Keratinocyte (primary cell): ENCODE measurements around the gene TMEM219. TPM values are rescaled to one million over a fixed set of nuclear protein-coding genes. Genes with fewer than 3 reads are reported as not detected.
A peak's percentile ranks its signal among the peaks of the same experiment; 100 is the strongest.

ENCODE experiments used
- DNase-seq: peaks from one replicate; pipeline ENCODE4 v3.0.0-alpha.2; 2011; ENCODE audit warnings: low read depth, missing footprints, low spot score
- FAIRE-seq: peaks from 2 replicates; lab custom pipeline; 2011; peaks lifted over from hg19 to GRCh38; lab: Jason Lieb, UNC
- H2AFZ ChIP-seq: 2 replicates; pipeline ENCODE4 v1.6.0; 2012; ENCODE audit warnings: low read length, control low read depth, inconsistent platforms; ENCODE audit not compliant: control insufficient read depth
- H3K27ac ChIP-seq: 2 replicates; pipeline ENCODE4 v1.5.1; 2011; ENCODE audit warnings: low read length; ENCODE audit not compliant: control insufficient read depth, insufficient read depth
- H3K27me3 ChIP-seq: 3 replicates; pipeline ENCODE4 v1.6.0; 2011; ENCODE audit warnings: low read length; ENCODE audit not compliant: control insufficient read depth, insufficient read depth; ENCODE audit errors: extremely low read depth
- H3K36me3 ChIP-seq, 2 experiments: 2 replicates in 1 of 2; 3 replicates in 1 of 2; pipeline ENCODE4 v1.5.1; 2011; ENCODE audit warnings: low read length in 2 of 2, mild to moderate bottlenecking in 1 of 2; ENCODE audit not compliant: control insufficient read depth in 2 of 2, insufficient read depth in 2 of 2; ENCODE audit errors: extremely low read depth in 1 of 2
- H3K4me1 ChIP-seq: 3 replicates; pipeline ENCODE4 v1.5.1; 2011; ENCODE audit warnings: low read length; ENCODE audit not compliant: control insufficient read depth, insufficient read depth; ENCODE audit errors: extremely low read depth
- H3K4me2 ChIP-seq: 3 replicates; pipeline ENCODE4 v1.6.0; 2011; ENCODE audit warnings: low read depth, low read length; ENCODE audit not compliant: control insufficient read depth, insufficient read depth; ENCODE audit errors: extremely low read depth
- H3K4me3 ChIP-seq, 3 experiments: fragments of 200-600 bp in 1 of 3; sonication (generic) in 1 of 3; 2 replicates in 2 of 3; 3 replicates in 1 of 3; pipeline ENCODE4 v1.5.1; 2011 to 2016; ENCODE audit warnings: low read length in 3 of 3, mild to moderate bottlenecking in 3 of 3, control low read depth in 2 of 3, inconsistent platforms in 1 of 3, low read depth in 1 of 3, mixed read lengths in 1 of 3, mixed run types in 1 of 3, moderate library complexity in 1 of 3; ENCODE audit not compliant: control insufficient read depth in 2 of 3, insufficient read depth in 2 of 3; ENCODE audit errors: extremely low read depth in 1 of 3
- H3K79me2 ChIP-seq: 2 replicates; pipeline ENCODE4 v1.6.0; 2012; ENCODE audit warnings: low read length; ENCODE audit not compliant: control insufficient read depth, insufficient read depth
- H3K9ac ChIP-seq: 3 replicates; pipeline ENCODE4 v1.6.0; 2011; ENCODE audit warnings: low read length; ENCODE audit not compliant: control insufficient read depth, insufficient read depth; ENCODE audit errors: extremely low read depth
- H3K9me1 ChIP-seq: 3 replicates; pipeline ENCODE4 v1.6.0; 2011; ENCODE audit warnings: low read length; ENCODE audit not compliant: control insufficient read depth, insufficient read depth; ENCODE audit errors: extremely low read depth
- H3K9me3 ChIP-seq: 2 replicates; pipeline ENCODE4 v1.5.1; 2012; ENCODE audit warnings: low read depth, low read length; ENCODE audit not compliant: control insufficient read depth
- H4K20me1 ChIP-seq: 3 replicates; pipeline ENCODE4 v1.6.0; 2011; ENCODE audit warnings: low read length; ENCODE audit not compliant: control insufficient read depth, insufficient read depth; ENCODE audit errors: extremely low read depth
- CTCF ChIP-seq, 3 experiments: IDR thresholded peaks in 1 of 3; conservative IDR thresholded peaks in 1 of 3; optimal IDR thresholded peaks in 1 of 3; 2 replicates in 2 of 3; 3 replicates in 1 of 3; pipeline versions ENCODE3 to v1.5.1; 2011; ENCODE audit warnings: low read length in 3 of 3, mild to moderate bottlenecking in 3 of 3, moderate library complexity in 2 of 3, control low read depth in 1 of 3, inconsistent platforms in 1 of 3; ENCODE audit not compliant: insufficient read depth in 2 of 3; ENCODE audit errors: extremely low read depth in 1 of 3
- EZH2 ChIP-seq: IDR thresholded peaks from one replicate; pipeline ENCODE4 v1.6.1; 2012; ENCODE audit warnings: inconsistent platforms, mild to moderate bottlenecking, low read length, moderate library complexity
- dilution Hi-C: fragments of 300-500 bp; cut with MboI; formaldehyde crosslinking; loops from one replicate; pipeline ENCODE4 v1.7.0; 2020; ENCODE audit warnings: low sequenced_read_pairs; ENCODE audit not compliant: extremely low pct_ligation_motif_present
- polyA plus RNA-seq, 5 experiments: library from polyadenylated mRNA; depleted of rRNA in 3 of 5; stranded (reverse) in 3 of 5; stranded (forward) in 1 of 5; unstranded in 1 of 5; fragments of >200 nt; gene quantifications; 1 replicate in 1 of 5; 2 replicates in 3 of 5; 3 replicates in 1 of 5; pipeline versions ENCODE4 v1.2.1 to v1.2.3, GENCODE V29; 2011 to 2012; ENCODE audit warnings: missing spikeins in 2 of 5, low read depth in 1 of 5, low replicate concordance in 1 of 5

The TMEM219 gene
- polyA plus RNA-seq, 1 donor (not counting 4 experiments of a cell fraction or from before 2014, with no cell fraction given) = 48.5 TPM

GRCh38 chr16:29922986-29923501 is 38.8 kb upstream of the TMEM219 start:
- no peak for DNase-seq
- Histone ChIP-seq H3K4me3 (no peak overlapping the region), H3K9ac (no peak overlapping the region), H2AFZ (no peak overlapping the region), H3K9me1 (no peaks in the 10 kb centered on the region), H3K27me3 (no peaks in the 10 kb centered on the region), H3K27ac (no peak overlapping the region), H3K4me1 (peaks cover 14% of the 10 kb centered on the region), H3K36me3 (peaks cover 8 to 14% of the 10 kb centered on the region in 2 experiments), H3K9me3 (no peaks in the 10 kb centered on the region), H3K79me2 (peaks cover 23% of the 10 kb centered on the region), H3K4me2 (no peak overlapping the region), H4K20me1 (peaks cover 4% of the 10 kb centered on the region)
- no peak for FAIRE-seq
- TF ChIP-seq EZH2 = no peak
- no peak for TF ChIP-seq CTCF (optimal IDR thresholded peaks at IDR 0.05 in 1 of 3, IDR thresholded peaks at IDR 0.05 in 1 of 3, conservative IDR thresholded peaks at IDR 0.05 in 1 of 3; ENCODE audit: extremely low read depth in 1 of 3, insufficient read depth in 2 of 3, low read length in 3 of 3)
- dilution Hi-C loops = no loop called here

GRCh38 chr16:29925105-29925756 is 36.6 kb upstream of the TMEM219 start:
- Histone ChIP-seq H3K9ac (peak overlapping the region; percentile 80), H3K27ac (peak overlapping the region; percentile 13), H3K27me3 (no peaks in the 10 kb centered on the region), H2AFZ (peak overlapping the region; percentile 64), H3K4me2 (peak overlapping the region; percentile 98), H3K4me3 (peak overlapping the region; percentile 81 to 99 (median 86)), H4K20me1 (peaks cover 4% of the 10 kb centered on the region), H3K9me3 (no peaks in the 10 kb centered on the region), H3K4me1 (peaks cover 14% of the 10 kb centered on the region), H3K9me1 (no peaks in the 10 kb centered on the region), H3K79me2 (peaks cover 23% of the 10 kb centered on the region), H3K36me3 (peaks cover 8 to 11% of the 10 kb centered on the region in 2 experiments)
- dilution Hi-C loops = no loop called here
- FAIRE-seq (no peak), DNase-seq (no peak)
- TF ChIP-seq EZH2 = no peak
- TF ChIP-seq CTCF (optimal IDR thresholded peaks at IDR 0.05 in 1 of 3, IDR thresholded peaks at IDR 0.05 in 1 of 3, conservative IDR thresholded peaks at IDR 0.05 in 1 of 3; ENCODE audit: extremely low read depth in 1 of 3, insufficient read depth in 2 of 3, low read length in 3 of 3) = no peak
